SU-DHL-6 (cell line): ENCODE data around the gene ALPK1.

Experiments
- H2AFZ ChIP-seq: fragments of 200-600 bp; sonication (generic); 2 replicates; pipeline ENCODE4 v1.6.1; 2014; ENCODE audit warnings: low read depth, mild to moderate bottlenecking, moderate library complexity, mixed read lengths, antibody characterized with exemption, low read length; ENCODE audit not compliant: severe bottlenecking
- H3F3A ChIP-seq: fragments of 200-600 bp; shearing (Covaris generic); 2 replicates; pipeline ENCODE4 v1.6.0; 2016; ENCODE audit warnings: antibody characterized with exemption, mild to moderate bottlenecking; ENCODE audit not compliant: insufficient read depth
- H3K27ac ChIP-seq: fragments of 200-600 bp; sonication (generic); 2 replicates; pipeline ENCODE4 v1.5.1; 2016; ENCODE audit warnings: low read depth, mild to moderate bottlenecking, low read length, moderate library complexity, mixed read lengths
- H3K27me3 ChIP-seq: fragments of 200-600 bp; sonication (generic), shearing (Covaris generic); 2 replicates; pipeline ENCODE4 v1.6.0; 2014; ENCODE audit warnings: mild to moderate bottlenecking, low read length
- H3K36me3 ChIP-seq: fragments of 200-600 bp; sonication (generic); 2 replicates; pipeline ENCODE4 v1.6.1; 2014; ENCODE audit warnings: mild to moderate bottlenecking, low read length, mixed read lengths
- H3K4me2 ChIP-seq: fragments of 300-600, 200-600 bp; shearing (Covaris generic), sonication (generic); 2 replicates; pipeline ENCODE4 v1.6.0; 2014; ENCODE audit warnings: low read length, low read depth, mild to moderate bottlenecking; ENCODE audit not compliant: poor library complexity, severe bottlenecking
- H3K4me3 ChIP-seq: fragments of 200-600 bp; sonication (generic); 2 replicates; pipeline ENCODE4 v1.5.1; 2014; ENCODE audit warnings: antibody characterized with exemption, low read length, mild to moderate bottlenecking, mixed read lengths; ENCODE audit not compliant: insufficient read depth, poor library complexity, severe bottlenecking
- H3K79me2 ChIP-seq: fragments of 200-600 bp; sonication (generic); 2 replicates; pipeline ENCODE4 v1.6.1; 2014; ENCODE audit warnings: mild to moderate bottlenecking, low read length, moderate library complexity; ENCODE audit not compliant: insufficient read depth
- H3K9ac ChIP-seq: fragments of 200-600 bp; sonication (generic); 2 replicates; pipeline ENCODE4 v1.7.0; 2014; ENCODE audit warnings: mild to moderate bottlenecking, low read length
- H3K9me2 ChIP-seq: fragments of 200-600 bp; sonication (generic); replicated peaks from 2 replicates; pipeline ENCODE4 v1.6.1; 2014; ENCODE audit warnings: low read length; ENCODE audit not compliant: insufficient read depth
- H3K9me3 ChIP-seq: fragments of 200-600 bp; sonication (generic); 2 replicates; pipeline ENCODE4 v1.6.1; 2014; ENCODE audit warnings: low read length, mixed read lengths; ENCODE audit not compliant: insufficient read depth
- H4K20me1 ChIP-seq: fragments of 200-600 bp; sonication (generic); 2 replicates; pipeline ENCODE4 v1.6.1; 2014; ENCODE audit warnings: low read depth, mild to moderate bottlenecking, antibody characterized with exemption, low read length, moderate library complexity, mixed read lengths
- CTCF ChIP-seq: fragments of 200-600 bp; sonication (generic); IDR thresholded peaks from one replicate; pipeline ENCODE4 v1.5.1; 2017; ENCODE audit warnings: antibody characterized with exemption, mild to moderate bottlenecking, low read length, moderate library complexity; ENCODE audit not compliant: insufficient read depth, poor library complexity, severe bottlenecking
- EZH2phosphoT487 ChIP-seq: fragments of 200-600 bp; sonication (generic), shearing (Covaris generic); conservative IDR thresholded peaks from 2 replicates; pipeline ENCODE4 v1.6.1; 2018; ENCODE audit warnings: mild to moderate bottlenecking, antibody characterized with exemption, low read length, moderate library complexity, mixed read lengths

The ALPK1 gene

GRCh38 chr4:112322866-112323265 lies 25.7 kb downstream of the ALPK1 start:
- H3K4me2 ChIP-seq = no peak overlapping the region
- no peak overlapping the region for H3K9ac ChIP-seq
- H3K9me2 ChIP-seq = no peaks in the 10 kb centered on the region
- H3K9me3 ChIP-seq = no peaks in the 10 kb centered on the region
- no peaks in the 10 kb centered on the region for H4K20me1 ChIP-seq
- H3K79me2 ChIP-seq = no peaks in the 10 kb centered on the region
- H3F3A ChIP-seq = no peaks in the 10 kb centered on the region
- H3K27ac ChIP-seq = no peak overlapping the region
- H3K4me3 ChIP-seq = no peak overlapping the region
- no peaks in the 10 kb centered on the region for H3K27me3 ChIP-seq
- TF ChIP-seq EZH2phosphoT487 = no peak
- TF ChIP-seq CTCF = no peak
- no peak overlapping the region for H2AFZ ChIP-seq
- no peaks in the 10 kb centered on the region for H3K36me3 ChIP-seq

- Histone ChIP-seq H3K4me2 (no peak overlapping the region), H3K4me3 (no peak overlapping the region), H3K9me2 (no peaks in the 10 kb centered on the region), H4K20me1 (no peaks in the 10 kb centered on the region), H3F3A (no peaks in the 10 kb centered on the region), H3K27ac (no peak overlapping the region), H3K36me3 (no peaks in the 10 kb centered on the region), H3K9me3 (no peaks in the 10 kb centered on the region), H3K79me2 (no peaks in the 10 kb centered on the region), H2AFZ (no peak overlapping the region), H3K9ac (no peak overlapping the region), H3K27me3 (no peaks in the 10 kb centered on the region)
- TF ChIP-seq CTCF = no peak
- no peak for TF ChIP-seq EZH2phosphoT487
Measured at GRCh38 chr4:112325530-112325929, 28.4 kb downstream of the ALPK1 start.

DNA sequence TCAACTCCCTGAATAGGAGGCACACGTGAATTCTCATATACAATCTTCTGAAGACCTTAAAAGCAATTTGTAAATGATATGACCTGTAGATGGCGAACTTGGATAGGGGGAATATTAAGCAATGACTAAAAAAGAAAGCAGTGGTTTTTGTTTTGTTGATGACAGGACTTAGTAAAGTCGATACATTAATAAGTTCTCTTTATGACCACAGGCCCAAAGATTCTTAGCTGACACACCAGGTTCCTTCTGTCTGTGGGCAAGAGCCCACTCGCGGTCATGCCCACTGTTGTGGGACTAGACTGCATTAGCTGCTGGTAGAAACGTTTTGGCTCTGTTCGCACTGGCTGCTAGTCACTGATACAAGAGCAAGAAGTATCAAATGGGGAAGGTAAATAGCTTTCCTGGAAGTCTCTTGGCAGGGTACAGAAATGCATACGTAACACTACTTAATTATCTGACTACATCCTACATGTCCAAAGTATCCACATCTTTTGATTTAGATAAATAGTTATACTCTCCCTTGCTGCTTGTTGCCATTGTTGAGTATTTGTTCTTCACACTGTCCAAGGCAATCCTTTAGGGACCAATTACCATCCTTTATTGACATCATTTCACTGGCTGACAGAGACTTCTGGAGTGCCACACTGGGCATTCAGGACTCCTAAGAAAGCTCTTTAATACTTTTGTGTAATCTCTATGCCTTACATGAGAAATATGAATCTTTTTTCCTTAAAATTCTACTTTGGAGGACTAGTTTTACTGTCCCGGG lies 31.0 kb downstream of the ALPK1 start:
- Histone ChIP-seq H3F3A (no peaks in the 10 kb centered on the region), H3K4me2 (no peak overlapping the region), H3K36me3 (no peaks in the 10 kb centered on the region), H3K27me3 (no peaks in the 10 kb centered on the region), H3K27ac (no peak overlapping the region), H3K9me3 (no peaks in the 10 kb centered on the region), H3K4me3 (no peak overlapping the region), H3K79me2 (no peaks in the 10 kb centered on the region), H3K9ac (no peak overlapping the region), H3K9me2 (no peaks in the 10 kb centered on the region), H4K20me1 (no peaks in the 10 kb centered on the region), H2AFZ (no peak overlapping the region)
- no peak for TF ChIP-seq CTCF
